A673 (cell line): Measurements from ENCODE around the gene ZNF732. TPM values are rescaled to one million over a fixed set of nuclear protein-coding genes. Genes with fewer than 3 reads are reported as not detected.
A peak's percentile ranks its signal among the peaks of the same experiment; 100 is the strongest.
"Not testable (repeated sequence)": the region's sequence is repeated elsewhere in the genome, so short reads cannot be mapped to it uniquely, and the experiment has no call there.

Source experiments
- BruUV-seq: library from RNA; stranded (reverse); fragments of 400-500 nt; replicated peaks from 2 replicates; lab custom pipeline; 2021; lab: Mats Ljungman, UMichigan
- CTCF ChIA-PET: fragments of 300-600 bp; sonication (Branson Sonifier 250); formaldehyde crosslinking; loops from one replicate; lab custom pipeline; 2022; ENCODE audit warnings: antibody characterized with exemption; lab: Charles Lee
- POLR2A ChIA-PET: fragments of 300-600 bp; sonication (Branson Sonifier 250); formaldehyde crosslinking; loops from one replicate; lab custom pipeline; 2022; ENCODE audit warnings: antibody characterized with exemption; ENCODE audit not compliant: low non-redundant PET; lab: Charles Lee
- DNase-seq: peaks from one replicate; pipeline ENCODE4 v3.0.0-alpha.2; 2015; ENCODE audit warnings: low spot score
- H3K27ac ChIP-seq: fragments of 200-600 bp; sonication (generic); 2 replicates; pipeline ENCODE4 v1.5.1; 2016; ENCODE audit warnings: mixed run types, low read depth, mild to moderate bottlenecking, mixed read lengths, antibody characterized with exemption, low read length; ENCODE audit not compliant: poor library complexity, severe bottlenecking
- H3K27me3 ChIP-seq: fragments of 200-600 bp; sonication (generic); replicated peaks from 2 replicates; pipeline ENCODE4 v1.6.1; 2017; ENCODE audit warnings: mixed run types, low read depth, mild to moderate bottlenecking, mixed read lengths, antibody characterized with exemption, low read length; ENCODE audit not compliant: insufficient read depth, poor library complexity
- H3K36me3 ChIP-seq: fragments of 200-600 bp; sonication (generic); 2 replicates; pipeline ENCODE4 v1.6.1; 2016; ENCODE audit warnings: mixed run types, mild to moderate bottlenecking, mixed read lengths, antibody characterized with exemption, low read length; ENCODE audit not compliant: insufficient read depth, poor library complexity, severe bottlenecking
- H3K4me1 ChIP-seq: fragments of 200-600 bp; sonication (generic); 2 replicates; pipeline ENCODE4 v1.6.1; 2017; ENCODE audit warnings: mixed run types, mild to moderate bottlenecking, mixed read lengths, antibody characterized with exemption, low read length; ENCODE audit not compliant: insufficient read depth, poor library complexity, severe bottlenecking
- H3K4me3 ChIP-seq: fragments of 200-600 bp; sonication (generic); 2 replicates; pipeline ENCODE4 v1.5.1; 2016; ENCODE audit warnings: low read depth, mixed run types, mild to moderate bottlenecking, mixed read lengths, low read length; ENCODE audit not compliant: poor library complexity, severe bottlenecking
- H3K9me3 ChIP-seq: fragments of 200-600 bp; sonication (generic); 2 replicates; pipeline ENCODE4 v1.6.1; 2016; ENCODE audit warnings: mixed run types, low read depth, mild to moderate bottlenecking, mixed read lengths, antibody characterized with exemption, low read length; ENCODE audit not compliant: poor library complexity, severe bottlenecking
- CTCF ChIP-seq: fragments of 300-800, 200-600 bp; sonication (generic); conservative IDR thresholded peaks from 2 replicates; pipeline ENCODE4 v1.5.1; 2017; ENCODE audit warnings: low read depth, mild to moderate bottlenecking, antibody characterized with exemption, low read length, moderate library complexity, mixed read lengths
- EZH2 ChIP-seq: fragments of 200-600 bp; sonication (generic); IDR thresholded peaks from 2 replicates; pipeline ENCODE4 v1.6.1; 2017; ENCODE audit warnings: borderline replicate concordance, low read depth, mild to moderate bottlenecking, mixed read lengths, antibody characterized with exemption, low read length; ENCODE audit not compliant: poor library complexity, severe bottlenecking
- intact Hi-C: fragments of 100-400 bp; cut with micrococcal nuclease; formaldehyde crosslinking; loops from one replicate; pipeline ENCODE4 v1.10.0; 2022; ENCODE audit not compliant: unreplicated experiment
- total RNA-seq: library from RNA; stranded (reverse); gene quantifications from 2 replicates; pipeline ENCODE4 v1.2.3, GENCODE V29; 2021

Gene ZNF732
- total RNA-seq, 1 experiment from 2014 or later = not detected

- H3K36me3 ChIP-seq = no peaks in the 10 kb centered on the region
- DNase-seq = no peak
- H3K27me3 ChIP-seq = no peaks in the 10 kb centered on the region
- H3K9me3 ChIP-seq = peaks cover 64% of the 10 kb centered on the region
- intact Hi-C loops = no loop called here
- ChIA-PET POLR2A (no interaction called here), CTCF (no interaction called here)
- no peak overlapping the region for H3K4me3 ChIP-seq
- no TSS peak for BruUV-seq
- H3K4me1 ChIP-seq = no peaks in the 10 kb centered on the region
- no peak overlapping the region for H3K27ac ChIP-seq
- no peak for TF ChIP-seq EZH2
- TF ChIP-seq CTCF = no peak
Measured at GRCh38 chr4:273309-274017, 31.8 kb downstream of the ZNF732 start.

GRCh38 chr4:271492-272103, 33.7 kb downstream of the ZNF732 start:
- Histone ChIP-seq H3K9me3 (peaks cover 50% of the 10 kb centered on the region), H3K36me3 (no peaks in the 10 kb centered on the region), H3K27me3 (no peaks in the 10 kb centered on the region), H3K4me1 (no peaks in the 10 kb centered on the region), H3K4me3 (no peak overlapping the region), H3K27ac (no peak overlapping the region)
- BruUV-seq = no TSS peak
- TF ChIP-seq EZH2 (no peak), CTCF (no peak)
- ChIA-PET POLR2A (no interaction called here), CTCF (no interaction called here)
- intact Hi-C loops = no loop called here
- no peak for DNase-seq

- peaks cover 64% of the 10 kb centered on the region for H3K9me3 ChIP-seq
- BruUV-seq, H3K27ac ChIP-seq, H3K36me3 ChIP-seq, POLR2A ChIA-PET, H3K27me3 ChIP-seq, H3K4me3 ChIP-seq, H3K4me1 ChIP-seq, CTCF ChIA-PET, intact Hi-C loops: not testable (repeated sequence)
- peak; percentile 3 for DNase-seq
- TF ChIP-seq CTCF = peak; percentile 24; the same call in 1 of the 2 replicates
Measured at GRCh38 chr4:259240-259639, 46.0 kb downstream of the ZNF732 start.
